HG03039 (cell line): ENCODE results near the gene ACYP2.
"Not testable (repeated sequence)": the region's sequence is repeated elsewhere in the genome, so short reads cannot be mapped to it uniquely, and the experiment has no call there.

Experiments used
- ATAC-seq: cut with Tn5 transposase; IDR thresholded peaks from one replicate; pipeline ENCODE4 v1.9.1; 2021; ENCODE audit warnings: mild to moderate bottlenecking, moderate library complexity; ENCODE audit not compliant: unreplicated experiment

The ACYP2 gene

DNA sequence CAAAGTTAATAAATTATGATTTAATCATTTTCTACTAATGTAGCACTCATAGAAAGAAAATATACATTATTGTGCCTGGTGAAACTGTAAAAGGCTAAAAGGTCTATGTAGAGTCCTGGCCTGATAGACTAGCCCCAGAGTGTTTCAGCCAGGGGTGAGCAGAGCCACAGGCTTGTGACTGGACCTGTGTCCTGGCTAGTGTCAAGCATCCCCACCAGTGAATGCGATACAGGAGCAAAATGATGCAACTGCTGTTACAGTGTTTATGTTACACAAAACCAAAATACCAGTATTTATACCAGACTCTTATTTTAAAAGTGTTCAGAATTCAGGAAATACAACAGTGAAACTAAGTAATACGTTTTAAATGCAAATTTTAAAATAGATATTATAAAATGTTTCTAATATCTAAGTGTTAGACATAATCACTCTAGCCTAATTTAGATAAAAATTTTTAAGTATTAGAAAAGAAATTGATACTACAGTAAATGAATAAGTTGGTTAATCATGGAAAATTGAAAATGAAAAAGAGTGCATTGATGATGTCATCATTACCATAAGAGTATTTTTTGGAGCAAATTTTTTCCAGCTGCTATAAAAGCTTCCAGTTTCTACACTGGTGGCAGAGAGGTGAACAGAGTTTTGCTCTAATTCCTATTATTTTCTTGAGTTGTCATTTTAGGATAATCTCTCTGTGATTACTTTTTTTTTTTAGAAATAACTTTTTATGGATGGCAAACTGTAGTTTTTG, 146.8 kb downstream of the ACYP2 start:
- no peak for ATAC-seq

DNA sequence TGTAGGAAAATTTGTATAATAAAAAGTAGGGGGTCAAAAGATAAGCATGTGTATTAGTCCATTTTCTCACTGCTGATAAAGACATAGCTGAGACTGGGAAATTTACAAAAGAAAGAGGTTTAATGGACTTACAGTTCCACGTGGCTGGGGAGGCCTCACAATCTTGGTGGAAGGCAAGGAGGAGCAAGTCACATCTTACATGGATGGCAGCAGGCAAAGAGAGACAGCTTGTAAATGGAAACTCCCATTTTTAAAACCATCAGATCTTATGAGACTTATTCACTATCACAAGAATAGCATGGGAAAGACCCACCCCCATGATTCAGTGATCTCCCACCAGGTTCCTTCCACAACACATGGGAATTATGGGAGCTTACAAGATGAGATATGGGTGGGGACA, 149.7 kb downstream of the ACYP2 start:
- ATAC-seq = not testable (repeated sequence)

DNA sequence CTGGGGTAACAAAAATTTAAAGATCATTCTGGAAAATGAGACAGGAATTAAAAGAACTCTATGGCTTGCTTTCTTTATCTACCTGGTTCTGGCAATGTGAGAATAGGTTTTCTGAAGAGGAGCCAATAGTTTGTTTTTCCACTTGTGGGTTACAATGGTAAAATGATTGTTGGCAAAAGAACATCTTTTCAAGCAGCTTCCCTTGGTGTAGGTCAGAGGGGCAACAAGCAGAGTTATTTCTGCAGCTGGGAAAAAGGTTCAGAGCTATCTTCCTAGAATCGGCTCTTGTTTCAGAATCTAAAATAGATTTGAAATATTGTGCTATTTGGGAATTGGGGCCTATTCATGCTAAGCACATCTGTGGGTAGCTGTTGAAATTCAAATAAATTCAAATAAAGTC, 152.2 kb downstream of the ACYP2 start:
- no peak for ATAC-seq

GRCh38 chr2:54271189-54271588, 155.8 kb downstream of the ACYP2 start:
- ATAC-seq = no peak

DNA sequence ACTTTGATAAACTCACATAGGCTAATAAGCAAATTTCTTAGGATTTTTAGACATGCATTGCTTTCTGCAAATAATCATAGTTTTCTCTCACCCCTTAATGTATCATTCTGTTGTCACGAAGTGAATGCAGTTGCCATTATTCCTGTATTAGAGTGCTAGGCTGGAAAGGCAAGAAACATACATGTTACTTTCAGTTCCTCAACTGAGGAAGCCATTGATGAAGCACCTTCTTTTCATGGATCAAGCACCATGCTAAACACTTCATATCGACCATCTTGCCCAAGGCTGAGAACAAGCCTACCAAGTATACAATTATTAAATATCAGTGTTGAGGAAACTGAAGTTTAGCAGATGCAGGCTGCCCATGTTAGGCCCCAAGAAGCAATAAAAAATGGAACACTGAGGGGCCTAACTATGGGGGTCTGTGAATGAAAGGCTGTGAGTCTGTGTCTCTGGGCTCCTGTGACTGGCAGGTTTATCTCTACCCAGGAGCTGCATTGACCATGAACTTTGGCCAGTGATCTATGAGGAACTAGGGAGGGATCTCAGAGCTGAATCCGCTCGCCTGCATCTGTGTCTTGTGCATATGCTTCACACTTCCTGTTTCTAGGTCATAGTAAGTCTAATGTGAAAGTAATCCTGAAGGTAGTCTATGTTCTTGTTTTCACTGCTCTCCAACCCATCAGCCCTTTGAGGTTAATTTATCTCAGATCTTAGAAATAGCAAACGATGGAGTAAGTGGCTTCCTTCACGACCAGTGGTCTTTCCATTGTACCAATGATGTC, 156.6 kb downstream of the ACYP2 start:
- ATAC-seq = peak; percentile 88

GRCh38 chr2:54274781-54275242, 159.4 kb downstream of the ACYP2 start:
- ATAC-seq = no peak

GRCh38 chr2:54275541-54275940, 160.1 kb downstream of the ACYP2 start:
- no peak for ATAC-seq

- no peak for ATAC-seq
Measured at GRCh38 chr2:54279385-54279784, 164.0 kb downstream of the ACYP2 start.

GRCh38 chr2:54284826-54285225, 169.4 kb downstream of the ACYP2 start:
- ATAC-seq = no peak

DNA sequence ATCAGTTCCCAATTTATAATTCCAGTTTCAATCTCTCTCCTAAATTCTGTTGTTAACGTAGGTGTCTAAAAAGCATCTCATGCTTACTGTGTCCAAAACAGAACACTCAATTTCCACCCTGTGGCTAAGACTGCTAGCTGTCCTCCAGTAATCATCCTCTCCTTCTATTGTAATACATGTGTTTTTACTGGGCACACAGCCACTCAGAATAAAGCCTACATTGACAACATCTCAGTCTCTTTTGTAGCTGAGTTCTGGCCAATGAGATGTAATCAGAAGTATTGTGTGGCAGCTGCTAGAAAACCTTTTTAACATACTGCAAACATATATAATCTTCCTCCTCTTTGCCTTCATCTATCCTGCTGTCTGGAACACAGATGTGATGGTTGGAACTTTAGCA, 170.0 kb downstream of the ACYP2 start:
- no peak for ATAC-seq

GRCh38 chr2:54287532-54287931, 172.1 kb downstream of the ACYP2 start:
- no peak for ATAC-seq

- no peak for ATAC-seq
Measured at GRCh38 chr2:54289917-54290316, 174.5 kb downstream of the ACYP2 start.

- no peak for ATAC-seq
Measured at GRCh38 chr2:54290356-54291025, 175.1 kb downstream of the ACYP2 start.

- not testable (repeated sequence) for ATAC-seq
Measured at GRCh38 chr2:54294665-54295064, 179.2 kb downstream of the ACYP2 start.

DNA sequence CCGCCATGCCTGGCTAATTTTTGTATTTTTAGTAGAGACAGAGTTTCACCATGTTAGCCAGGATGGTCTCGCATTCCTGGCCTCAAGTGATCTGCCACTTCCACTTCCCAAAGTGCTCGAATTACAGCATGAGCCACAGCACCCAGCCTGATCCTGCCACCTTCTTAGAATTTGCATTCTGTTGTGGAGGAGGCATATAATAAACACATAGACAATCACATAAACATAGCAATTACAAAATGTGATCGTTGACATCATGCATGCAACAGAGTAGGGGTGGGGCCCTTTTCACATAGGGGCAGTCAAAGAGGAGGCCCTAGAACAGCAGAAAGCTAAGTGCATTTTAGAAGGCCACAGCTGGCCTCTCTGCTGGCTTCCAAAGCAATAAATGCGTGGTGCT, 180.5 kb downstream of the ACYP2 start:
- ATAC-seq = no peak

DNA sequence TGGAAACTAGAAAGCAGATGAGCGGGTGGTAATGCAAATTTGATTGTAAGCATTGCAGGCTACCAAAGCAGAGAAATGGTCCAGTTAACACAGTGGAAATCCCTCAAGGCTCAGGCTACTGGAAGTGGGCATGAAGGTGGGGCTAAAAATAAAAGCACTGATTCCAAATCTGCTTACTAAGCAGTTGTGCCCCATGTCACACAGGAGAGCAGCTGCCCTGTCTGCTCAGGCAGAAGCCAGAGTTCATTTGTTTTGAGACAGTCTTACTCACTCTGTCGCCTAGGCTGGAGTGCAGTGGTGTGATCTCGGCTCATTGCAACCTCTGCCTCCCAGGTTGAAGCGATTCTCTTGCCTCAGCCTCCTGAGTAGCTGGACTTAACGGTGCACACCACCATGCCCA, 183.1 kb downstream of the ACYP2 start:
- ATAC-seq = no peak

DNA sequence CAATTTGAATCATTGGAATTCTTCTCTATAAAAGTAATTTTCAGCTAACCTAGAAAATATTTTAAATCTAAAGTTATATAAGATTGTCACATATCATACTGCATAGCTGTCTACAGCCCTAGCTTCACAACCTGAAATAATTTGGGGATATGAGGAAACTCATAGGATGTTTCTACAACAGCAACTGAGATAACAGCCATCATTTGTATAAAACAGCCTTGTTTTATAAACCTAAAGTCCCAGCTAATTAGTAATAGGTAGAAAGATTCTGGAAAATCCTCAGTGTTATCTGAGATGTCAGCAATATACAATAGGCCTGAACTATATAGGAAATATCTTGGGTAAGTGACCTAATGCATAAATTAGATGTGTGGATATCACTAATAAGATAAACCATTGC, 188.2 kb downstream of the ACYP2 start:
- no peak for ATAC-seq

DNA sequence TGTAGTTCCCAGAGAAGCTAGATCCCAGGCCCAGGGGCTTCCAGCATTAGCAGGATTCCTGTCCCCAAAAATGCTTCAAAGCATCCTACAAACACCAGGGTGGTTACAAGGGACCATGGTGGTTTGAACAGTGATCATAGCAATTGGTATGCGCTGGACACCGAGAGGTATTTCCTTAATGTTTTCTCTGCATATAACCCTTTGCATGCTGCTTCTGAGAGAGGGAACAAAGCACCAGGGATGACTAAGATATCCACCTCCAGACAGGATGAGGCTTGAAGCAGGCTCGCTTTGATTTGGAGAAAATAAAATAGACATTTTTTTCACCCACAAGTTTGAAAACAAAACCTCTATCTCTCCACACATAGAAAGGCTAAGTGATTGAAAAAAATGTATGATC, 191.1 kb downstream of the ACYP2 start:
- no peak for ATAC-seq

- ATAC-seq = no peak
Measured at GRCh38 chr2:54308186-54308585, 192.8 kb downstream of the ACYP2 start.

DNA sequence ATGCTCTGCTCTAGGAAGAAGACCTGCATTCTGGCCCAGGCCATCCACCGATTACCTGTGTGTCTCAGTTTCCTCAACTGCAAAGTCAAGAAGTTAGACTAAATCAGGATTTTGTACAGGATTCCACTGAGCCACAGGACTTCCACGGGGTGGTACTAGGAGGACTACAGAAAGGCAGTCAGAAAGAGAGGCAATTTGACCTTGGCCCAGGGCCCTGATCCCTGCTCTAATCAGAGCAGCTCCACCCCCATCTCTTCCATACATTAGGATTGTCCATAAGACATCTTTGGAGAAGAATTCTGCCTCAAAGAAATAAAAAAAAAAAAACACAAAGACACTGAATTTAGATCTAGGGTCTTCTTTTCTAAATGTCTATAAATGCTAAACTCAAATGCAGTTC, 193.4 kb downstream of the ACYP2 start:
- no peak for ATAC-seq

- ATAC-seq = no peak
Measured at GRCh38 chr2:54310311-54310710, 194.9 kb downstream of the ACYP2 start.

- ATAC-seq = no peak
Measured at GRCh38 chr2:54310961-54311360, 195.5 kb downstream of the ACYP2 start.
